KBM-7 (cell line): Measurements from ENCODE around the gene SIRT7.

Experiments used
- DNase-seq: peaks from one replicate; pipeline ENCODE4 v3.0.0-alpha.2; 2015
- in situ Hi-C: fragments of 300-500 bp; cut with MboI; formaldehyde crosslinking; loops from 2 replicates; pipeline ENCODE4 v1.14.3; 2020; ENCODE audit warnings: low sequenced_read_pairs, low pct_unique_long_range_greater_than_20kb, mixed read lengths

Gene SIRT7, protein sequence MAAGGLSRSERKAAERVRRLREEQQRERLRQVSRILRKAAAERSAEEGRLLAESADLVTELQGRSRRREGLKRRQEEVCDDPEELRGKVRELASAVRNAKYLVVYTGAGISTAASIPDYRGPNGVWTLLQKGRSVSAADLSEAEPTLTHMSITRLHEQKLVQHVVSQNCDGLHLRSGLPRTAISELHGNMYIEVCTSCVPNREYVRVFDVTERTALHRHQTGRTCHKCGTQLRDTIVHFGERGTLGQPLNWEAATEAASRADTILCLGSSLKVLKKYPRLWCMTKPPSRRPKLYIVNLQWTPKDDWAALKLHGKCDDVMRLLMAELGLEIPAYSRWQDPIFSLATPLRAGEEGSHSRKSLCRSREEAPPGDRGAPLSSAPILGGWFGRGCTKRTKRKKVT

DNA sequence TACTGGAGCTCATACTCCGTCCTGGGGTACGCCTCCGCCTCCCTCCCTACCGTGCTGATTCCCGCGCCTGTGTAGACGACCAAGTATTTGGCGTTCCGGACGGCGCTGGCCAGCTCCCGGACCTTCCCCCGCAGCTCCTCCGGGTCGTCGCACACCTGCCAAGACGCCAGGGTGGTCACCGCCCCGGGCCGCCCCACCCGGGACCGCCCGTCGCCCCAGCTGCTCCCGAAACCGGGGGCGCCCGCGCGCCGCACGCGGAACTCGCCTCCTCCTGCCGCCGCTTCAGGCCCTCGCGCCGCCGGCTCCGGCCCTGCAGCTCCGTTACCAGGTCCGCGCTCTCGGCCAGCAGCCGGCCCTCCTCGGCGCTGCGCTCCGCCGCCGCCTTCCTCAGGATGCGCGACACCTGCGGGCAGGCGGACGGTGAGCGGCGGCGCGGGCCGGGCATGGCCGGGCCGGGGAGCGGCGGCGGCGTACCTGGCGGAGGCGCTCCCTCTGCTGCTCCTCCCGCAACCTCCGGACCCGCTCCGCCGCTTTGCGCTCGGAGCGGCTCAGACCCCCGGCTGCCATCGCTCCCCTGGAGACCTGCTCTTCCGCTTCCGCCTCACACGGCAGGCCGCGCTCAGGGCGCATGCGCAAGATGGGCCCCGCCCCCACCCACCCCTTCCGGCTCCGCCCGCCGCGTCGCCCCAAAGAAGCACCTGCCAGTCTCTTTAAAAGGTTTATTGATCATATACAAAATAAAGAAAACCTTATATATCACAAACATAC lies at the start of gene SIRT7:
Gene SIRT7 (minus strand): TSS at position 612 of the 768 bp plus-strand sequence. CDS start 45 bp downstream, at position 567.
- DNase-seq, result peak; percentile 71
- in situ Hi-C loops, result no loop called here

DNA sequence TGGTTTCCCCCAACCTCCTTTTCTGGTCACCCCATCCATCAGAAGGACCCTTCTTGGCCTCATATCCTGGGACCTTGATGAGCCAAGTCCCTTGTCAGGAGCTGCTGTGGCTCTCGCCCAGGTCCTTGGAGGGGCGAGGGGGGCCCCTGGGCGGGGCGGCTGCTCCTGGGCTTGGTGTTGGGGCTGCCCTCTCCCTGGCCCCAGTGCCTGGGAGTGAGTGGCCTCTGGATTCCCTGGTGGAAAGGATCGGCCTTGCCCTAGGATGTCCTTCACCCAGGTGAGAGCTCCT lies 49.2 kb upstream of the SIRT7 start:
- DNase-seq, result no peak
- in situ Hi-C loops, result no loop called here

DNA sequence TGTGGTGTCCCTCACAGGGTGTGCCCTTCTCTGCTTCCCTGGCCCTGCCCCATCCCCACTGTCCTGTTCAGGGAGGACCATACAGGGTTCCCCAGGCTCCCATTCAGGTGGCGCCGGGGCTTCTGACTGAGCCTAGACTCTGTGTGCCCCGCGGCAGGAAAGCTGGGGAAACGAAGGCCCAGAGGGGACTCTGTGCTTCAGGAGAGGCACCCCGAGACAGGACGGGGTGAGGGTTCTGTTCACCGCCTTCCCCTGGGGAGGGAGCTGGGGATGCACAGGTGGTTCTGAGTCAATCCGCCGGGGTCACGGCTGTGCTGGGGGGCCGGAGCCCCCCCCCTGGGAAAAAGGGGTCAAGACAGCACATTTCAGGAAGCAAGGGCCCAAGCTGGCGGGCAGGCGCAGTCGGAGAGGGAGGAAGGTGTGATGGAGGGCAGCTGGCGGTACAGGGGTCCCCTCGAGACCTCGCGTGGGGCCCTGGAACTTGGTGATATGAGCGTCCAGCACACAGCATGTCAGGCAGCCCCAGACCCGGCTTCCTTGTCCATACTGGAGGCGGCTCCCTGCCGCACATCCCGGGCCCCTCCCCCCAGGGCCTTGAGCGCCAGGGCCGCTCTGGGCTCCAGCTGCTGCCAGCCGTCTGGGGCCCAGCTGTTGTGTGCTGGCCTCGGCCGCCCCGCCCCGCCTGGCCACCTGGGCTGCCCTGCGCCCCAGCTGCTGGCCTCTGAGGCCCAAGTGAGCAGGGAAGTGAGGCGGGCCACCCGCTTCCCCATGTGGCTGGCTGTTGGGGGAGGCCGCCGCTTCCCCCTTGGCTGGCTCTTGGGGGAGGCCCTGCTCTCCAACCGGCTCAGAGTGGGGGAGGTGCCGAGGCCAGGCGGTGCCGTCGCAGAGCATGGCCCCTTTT lies 48.6 kb upstream of the SIRT7 start:
- in situ Hi-C loops, result no loop called here

GRCh38 chr17:81964081-81964849 lies 46.3 kb upstream of the SIRT7 start:
- no peak for DNase-seq
- in situ Hi-C loops, result no loop called here

More for the DNA sequence above, 48.6 kb upstream of the SIRT7 start:
- peak; percentile 66 for DNase-seq

DNA sequence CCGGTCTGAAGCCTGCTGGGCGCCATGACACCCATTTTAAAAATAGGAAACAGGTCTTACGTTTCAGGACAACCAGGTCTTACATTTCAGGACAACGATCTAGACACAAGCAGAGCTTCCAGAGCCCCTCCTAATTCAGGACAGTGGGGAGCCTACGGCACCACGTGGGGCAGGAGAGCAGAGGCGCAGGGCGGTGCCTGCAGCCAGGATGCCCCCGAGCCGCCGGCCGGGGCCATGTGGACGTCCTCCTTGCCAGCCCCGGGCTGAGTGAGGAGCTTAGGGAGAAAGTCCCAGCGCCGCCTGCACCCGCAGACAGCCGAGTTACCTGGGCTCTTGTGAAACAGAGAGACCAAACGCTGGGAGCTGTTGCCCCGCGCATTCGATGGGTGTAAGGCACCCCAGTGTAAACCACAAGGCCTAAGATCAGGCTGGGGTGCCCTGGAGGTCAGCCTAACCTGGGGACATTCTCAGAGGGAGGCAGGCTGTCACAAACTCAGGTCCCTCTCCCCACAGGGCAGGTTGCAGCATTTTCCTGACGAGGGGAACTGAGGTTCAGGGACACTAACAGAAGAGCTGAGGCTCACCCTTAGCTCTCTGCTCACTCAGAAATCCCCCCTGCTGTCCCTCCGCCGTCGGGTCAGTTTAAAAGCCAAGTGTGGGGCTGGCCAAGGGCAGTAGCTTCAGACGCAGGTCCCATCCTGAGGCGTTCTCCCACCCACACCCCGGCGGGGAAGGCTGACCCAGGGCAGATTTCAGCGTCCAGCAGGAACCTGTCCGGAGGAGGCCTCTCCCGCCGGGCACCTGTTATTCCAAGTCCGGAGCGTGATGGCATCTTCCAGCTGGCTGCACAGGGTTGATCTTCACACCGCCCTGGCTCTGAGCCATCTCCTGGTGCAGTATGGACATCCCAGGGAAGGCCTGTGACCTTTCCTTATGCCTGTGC lies 44.8 kb upstream of the SIRT7 start:
- DNase-seq, result no peak
- in situ Hi-C loops, result no loop called here

DNA sequence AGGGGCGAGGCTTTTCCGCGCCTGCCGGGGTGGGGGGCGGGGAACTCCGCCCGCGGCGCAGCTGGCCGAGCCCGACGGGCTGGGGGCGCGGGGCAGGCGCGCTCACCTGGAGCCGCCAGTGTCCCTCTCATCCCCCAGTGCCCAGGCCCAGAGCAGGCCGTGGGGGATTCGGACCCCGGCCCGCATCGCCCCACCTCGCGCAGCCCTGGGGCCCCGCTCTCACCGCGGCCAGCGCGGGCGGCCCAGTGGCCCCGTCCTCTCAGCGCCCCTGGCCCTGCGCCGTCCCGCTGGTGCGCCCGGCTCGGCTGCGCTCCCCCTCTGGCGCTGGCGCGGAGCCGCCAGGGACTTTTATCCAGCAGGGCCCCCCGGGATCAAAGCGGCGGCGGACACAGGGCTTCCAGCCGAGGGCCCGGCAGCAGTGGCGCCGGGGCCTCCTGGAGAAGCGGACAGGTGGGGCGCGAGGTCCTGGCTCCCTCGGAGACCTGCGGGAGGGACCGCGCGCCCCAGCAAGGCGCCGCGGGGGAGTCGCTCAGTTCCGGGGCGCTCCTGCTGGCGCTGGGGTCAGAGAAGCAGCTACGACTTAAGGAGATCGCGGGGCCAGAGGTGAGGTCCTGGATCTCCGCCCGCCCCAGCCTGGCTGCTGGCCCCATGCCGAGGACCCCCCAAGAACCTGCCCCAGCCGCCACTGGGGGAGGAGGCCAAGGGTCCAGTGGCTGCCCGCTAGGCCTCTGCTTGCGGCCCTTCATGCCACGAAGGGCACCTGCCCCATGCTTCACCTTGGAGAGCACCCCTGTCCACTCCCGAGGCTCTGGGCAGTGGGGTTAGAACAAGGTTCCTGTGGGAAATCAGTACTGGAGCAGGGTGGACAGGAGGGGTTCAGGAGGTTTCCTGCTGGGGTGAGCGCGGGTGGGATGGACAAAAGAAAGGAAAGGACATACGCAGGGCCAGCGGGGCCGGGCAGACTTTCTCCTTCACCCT lies 43.8 kb upstream of the SIRT7 start:
- in situ Hi-C loops, result no loop called here
- no peak for DNase-seq

DNA sequence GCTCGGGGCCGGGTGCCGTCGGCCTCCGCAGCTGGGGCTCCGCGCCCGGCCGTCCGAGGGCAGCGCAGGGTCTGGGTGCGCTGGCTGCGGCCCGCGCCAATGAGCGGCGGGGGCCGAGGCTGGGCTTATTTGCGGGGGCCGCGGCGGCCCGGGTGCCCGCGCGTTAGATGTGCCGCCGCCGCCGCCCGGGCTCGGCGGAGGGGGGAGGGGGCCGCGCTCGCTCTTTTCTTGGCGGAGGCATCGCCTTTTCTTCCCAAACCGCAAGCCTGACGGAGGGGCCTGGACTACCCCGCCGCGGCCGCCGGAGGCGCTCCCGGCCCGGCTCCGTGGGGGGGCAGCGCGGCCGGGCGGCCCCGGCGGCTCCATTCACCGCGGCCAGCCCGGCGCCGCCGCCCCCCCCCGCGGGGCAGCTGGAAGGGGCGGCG lies 43.1 kb upstream of the SIRT7 start, which contains the start of gene NOTUM:
Gene NOTUM (minus strand): TSS at position 101 of the 425 bp plus-strand sequence. CDS start 278 bp downstream, outside the sequence.
- DNase-seq, result no peak
- in situ Hi-C loops, result no loop called here

DNA sequence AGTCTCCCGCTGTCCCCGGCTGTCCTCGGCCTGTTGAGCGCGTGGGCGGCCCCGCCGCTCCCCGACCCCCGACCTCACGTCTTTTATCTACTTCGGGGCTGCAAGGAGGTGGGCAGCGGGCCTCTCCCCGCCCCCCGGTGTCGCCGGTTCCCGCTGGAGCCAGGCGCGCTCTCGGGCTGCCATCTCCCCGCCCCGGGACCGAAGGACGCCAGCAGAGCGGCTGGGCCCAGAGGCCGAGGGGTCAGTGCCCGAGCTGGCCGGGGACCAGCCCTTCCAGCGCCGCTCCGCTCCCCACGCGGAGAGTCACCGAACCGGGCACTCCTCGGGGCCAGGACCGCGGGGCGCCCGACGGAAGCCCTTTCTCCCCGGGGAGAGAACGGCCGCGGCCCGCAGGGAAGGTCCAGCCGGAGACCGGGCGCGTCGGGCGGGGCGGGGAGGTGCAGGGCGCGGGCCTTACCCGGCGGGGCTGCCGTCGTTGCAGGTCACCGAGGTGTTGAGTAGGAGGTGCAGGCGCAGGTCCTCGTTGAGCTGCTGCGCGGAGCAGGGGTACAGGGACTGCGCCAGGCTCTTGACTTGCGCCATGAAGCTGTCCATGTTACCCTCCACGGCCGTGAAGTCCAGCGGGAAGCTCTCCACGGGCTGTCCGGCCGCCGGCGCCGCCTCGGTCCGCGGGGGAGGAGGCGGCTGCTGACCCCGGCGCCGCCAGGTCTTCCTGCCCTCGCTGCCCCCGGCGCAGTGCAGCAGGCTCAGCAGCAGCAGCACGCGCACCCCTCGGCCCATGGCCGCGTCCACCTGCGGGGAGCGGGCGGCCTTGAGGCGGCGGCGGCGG lies 42.4 kb upstream of the SIRT7 start:
- in situ Hi-C loops, result no loop called here
- DNase-seq, result no peak

GRCh38 chr17:81959362-81960129 lies 41.6 kb upstream of the SIRT7 start:
- in situ Hi-C loops, result no loop called here
- DNase-seq, result peak; percentile 60

- no peak for DNase-seq
- in situ Hi-C loops, result no loop called here
These were observed 40.8 kb upstream of the SIRT7 start for GRCh38 chr17:81958633-81959342.

- DNase-seq, result no peak
These were observed 39.9 kb upstream of the SIRT7 start for GRCh38 chr17:81957691-81958432.

DNA sequence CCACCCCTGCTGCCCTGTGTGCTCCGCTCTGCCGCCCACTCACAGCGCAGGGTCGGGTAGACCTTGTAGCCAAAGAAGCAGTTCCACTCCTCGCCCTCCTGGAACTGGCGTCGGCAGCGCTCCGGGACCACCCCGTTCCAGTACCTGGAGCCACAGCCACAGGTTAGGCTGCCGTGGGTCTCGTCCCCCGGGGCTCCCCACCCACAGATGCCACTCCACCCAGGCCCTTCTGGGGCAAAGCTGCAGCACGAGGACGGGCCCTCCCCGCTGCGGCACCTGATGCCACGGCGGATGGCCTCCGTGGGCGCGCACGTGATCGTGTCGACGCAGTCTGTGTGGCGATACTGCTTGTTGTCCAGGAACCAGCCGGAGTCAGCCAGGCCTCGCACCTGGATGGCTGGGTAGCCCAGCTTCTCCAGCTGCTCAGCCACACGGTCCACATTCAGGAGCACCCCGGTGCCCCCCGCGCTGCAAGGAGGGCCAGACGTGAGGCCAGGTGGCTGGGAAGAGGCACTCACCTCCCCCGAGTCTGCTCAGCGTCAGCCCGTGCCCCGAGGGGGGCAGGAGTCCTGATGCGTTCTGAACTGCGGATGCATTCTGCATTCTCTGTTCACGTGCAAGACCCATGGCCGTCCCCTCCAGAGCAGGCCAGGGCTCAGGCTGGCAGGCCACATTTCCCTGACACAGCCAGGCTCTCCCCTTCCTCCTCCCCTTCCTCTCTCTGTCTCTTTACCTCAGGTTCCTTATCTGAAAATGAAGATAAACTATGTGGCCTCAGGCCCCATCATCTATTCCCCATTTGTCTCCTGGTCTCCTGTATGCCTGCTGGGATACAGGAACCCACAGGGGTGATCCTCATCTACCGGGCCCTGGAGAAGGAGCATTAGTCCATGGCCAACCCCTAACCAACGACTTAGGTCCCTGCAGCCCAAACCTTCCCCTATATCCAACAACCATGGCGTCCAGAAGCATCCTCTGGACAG lies 38.9 kb upstream of the SIRT7 start:
- in situ Hi-C loops, result no loop called here
- DNase-seq, result no peak

More at GRCh38 chr17:81957691-81958432, 39.9 kb upstream of the SIRT7 start:
- in situ Hi-C loops, result no loop called here
